Activated T-cell treated with anti-CD3 and anti-CD28 coated beads, Interleukin-2, amount 50 U/mL, for 72 hours (primary cell): Measurements from ENCODE around the gene AMZ1. TPM values are rescaled to one million over a fixed set of nuclear protein-coding genes. Genes with fewer than 3 reads are reported as not detected.

Source experiments
- ATAC-seq, 2 donors: fragments of 150-1000 bp; cut with Tn5 transposase; replicated peaks in 1 of 2; 2 replicates each; pipeline ENCODE4 v1.10.0; 2021; ENCODE audit warnings: moderate library complexity in 2 of 2, mild to moderate bottlenecking in 1 of 2
- DNase-seq, 2 donors: peaks; one replicate each; pipeline ENCODE4 v3.0.0; 2021 to 2022; ENCODE audit warnings: mixed read lengths in 1 of 2
- H3K27ac Mint-ChIP-seq: one replicate; pipeline ENCODE4 v1.8.0; 2022; ENCODE audit warnings: mild to moderate bottlenecking, moderate library complexity, mixed read lengths
- H3K27me3 Mint-ChIP-seq: one replicate; pipeline ENCODE4 v1.8.0; 2022; ENCODE audit warnings: low read depth, mixed read lengths
- H3K36me3 Mint-ChIP-seq, 2 donors: one replicate each; pipeline ENCODE4 v1.8.0; 2022; ENCODE audit warnings: mixed read lengths in 2 of 2, mild to moderate bottlenecking in 1 of 2; ENCODE audit not compliant: insufficient read depth in 2 of 2
- H3K4me1 Mint-ChIP-seq: one replicate; pipeline ENCODE4 v1.8.0; 2022; ENCODE audit warnings: low read depth, mixed read lengths
- H3K4me3 Mint-ChIP-seq, 2 donors: one replicate each; pipeline ENCODE4 v1.8.0; 2022; ENCODE audit warnings: mild to moderate bottlenecking in 2 of 2, mixed read lengths in 2 of 2, moderate library complexity in 2 of 2
- H3K9me3 Mint-ChIP-seq, 2 donors: one replicate each; pipeline ENCODE4 v1.8.0; 2022; ENCODE audit warnings: mixed read lengths in 2 of 2
- total RNA-seq, 2 donors: library from RNA; stranded (reverse); gene quantifications; one replicate each; pipeline ENCODE4 v1.2.3, GENCODE V29; 2022

Gene AMZ1
- total RNA-seq = 1 to 10 TPM in 1 of 2 donors, under 1 TPM in 1; 0.34 to 1.3 TPM

- no peak for DNase-seq
- Mint-ChIP-seq H3K4me3 (peak within 1 kb of the TSS; percentile 56 to 63), H3K27ac (no peak within 1 kb of the TSS), H3K36me3 (no peaks in the 10 kb centered on the region), H3K27me3 (peaks cover 43% of the 10 kb centered on the region), H3K4me1 (peaks cover 15% of the 10 kb centered on the region), H3K9me3 (no peaks in the 10 kb centered on the region)
- ATAC-seq = peak in 1 of 2 donors; percentile 41
Measured at GRCh38 chr7:2687881-2688318, at the start of gene AMZ1. Gene AMZ1 (plus strand): TSS chr7:2688202. CDS start chr7:2700452, 12,250 bp downstream.

DNA sequence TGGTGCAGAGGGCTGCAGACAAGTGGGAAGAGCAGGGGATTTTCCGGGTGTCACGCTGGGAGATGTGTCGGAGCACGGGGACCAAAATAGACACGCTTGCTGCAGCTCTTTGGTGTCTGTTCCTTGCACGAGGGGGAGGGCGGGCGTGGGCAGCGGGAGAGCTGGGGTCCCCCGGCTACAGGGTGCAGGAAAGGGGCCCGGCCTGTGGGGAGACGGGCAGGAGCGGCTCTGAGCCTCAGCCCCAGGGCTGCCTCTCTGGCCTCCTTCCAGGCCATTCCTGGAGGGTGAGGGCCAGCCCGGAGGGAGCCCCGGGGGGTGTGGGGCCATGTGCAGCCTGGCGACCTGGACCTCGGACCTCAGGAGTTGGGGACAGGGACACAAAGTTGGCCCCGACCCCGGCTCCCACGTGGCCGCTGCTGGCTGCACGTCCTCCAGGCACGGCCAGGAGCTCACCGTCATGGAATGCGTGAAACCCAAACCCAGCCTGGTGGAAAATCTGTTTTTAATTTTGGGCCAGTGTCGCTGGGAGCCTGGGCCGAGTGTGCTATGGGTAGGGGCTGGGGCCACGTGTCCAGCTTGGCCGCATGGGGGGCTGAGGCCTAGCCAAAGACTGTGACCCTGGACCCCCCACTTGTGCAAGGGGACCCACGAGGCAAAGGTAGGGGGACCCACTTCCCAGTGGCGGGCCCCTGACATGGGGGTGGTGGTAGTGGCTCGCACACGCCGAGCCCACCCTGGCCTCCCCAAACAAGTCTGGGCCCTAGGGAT lies 49.6 kb upstream of the AMZ1 start:
- H3K27ac Mint-ChIP-seq = no peak overlapping the region
- no peak for DNase-seq
- no peaks in the 10 kb centered on the region for H3K9me3 Mint-ChIP-seq
- ATAC-seq = no peak
- no peak overlapping the region for H3K4me3 Mint-ChIP-seq
- no peaks in the 10 kb centered on the region for H3K36me3 Mint-ChIP-seq
- peaks cover 13% of the 10 kb centered on the region for H3K4me1 Mint-ChIP-seq
- no peaks in the 10 kb centered on the region for H3K27me3 Mint-ChIP-seq

- no peaks in the 10 kb centered on the region for H3K9me3 Mint-ChIP-seq
- H3K4me1 Mint-ChIP-seq = peaks cover 7% of the 10 kb centered on the region
- H3K27ac Mint-ChIP-seq = no peak overlapping the region
- ATAC-seq (no peak), DNase-seq (no peak)
- no peaks in the 10 kb centered on the region for H3K36me3 Mint-ChIP-seq
- no peaks in the 10 kb centered on the region for H3K27me3 Mint-ChIP-seq
- H3K4me3 Mint-ChIP-seq = no peak overlapping the region
Measured at GRCh38 chr7:2639181-2639681, 48.8 kb upstream of the AMZ1 start.

DNA sequence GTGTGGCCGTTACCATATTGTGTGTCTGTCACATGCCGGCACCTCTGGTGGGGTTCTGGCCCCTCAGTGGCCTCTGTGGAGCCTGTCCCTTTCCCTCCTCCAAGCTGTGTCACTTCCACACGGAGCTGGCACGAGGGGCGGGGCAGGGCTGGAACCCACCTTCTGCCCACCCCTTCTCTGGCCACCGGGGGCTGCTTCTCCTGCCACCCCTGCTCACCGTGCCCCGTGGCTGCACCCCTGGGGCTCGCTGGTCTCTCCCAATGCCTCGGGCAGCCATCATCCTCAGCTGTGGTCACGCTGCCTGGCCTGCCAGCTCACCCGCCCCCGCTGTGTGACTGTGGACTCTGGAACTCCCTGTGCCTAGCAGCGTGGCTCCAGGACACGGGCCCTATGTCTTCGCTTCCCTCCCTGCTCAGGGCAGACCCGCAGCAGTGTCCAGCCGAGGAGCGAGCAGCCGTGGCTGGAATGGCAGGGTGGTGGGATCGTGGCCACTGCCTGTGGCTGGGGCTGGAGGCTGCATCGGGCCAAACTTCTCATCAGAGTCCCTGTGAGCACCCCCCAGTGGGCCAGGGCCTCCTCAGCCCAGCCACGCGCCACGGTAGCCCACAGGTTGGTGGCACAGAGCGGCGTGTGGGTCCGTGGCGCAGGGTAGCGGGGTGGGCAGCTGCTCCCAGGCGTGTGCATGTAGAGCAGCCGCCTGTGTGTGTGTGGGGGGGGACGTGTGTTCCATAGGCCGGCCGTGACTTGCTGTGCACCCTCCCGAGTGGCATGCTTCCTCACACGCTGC lies 48.1 kb upstream of the AMZ1 start:
- no peaks in the 10 kb centered on the region for H3K9me3 Mint-ChIP-seq
- H3K4me1 Mint-ChIP-seq = peaks cover 13% of the 10 kb centered on the region
- ATAC-seq = no peak
- no peaks in the 10 kb centered on the region for H3K36me3 Mint-ChIP-seq
- H3K27me3 Mint-ChIP-seq = no peaks in the 10 kb centered on the region
- no peak overlapping the region for H3K4me3 Mint-ChIP-seq
- DNase-seq = no peak
- no peak overlapping the region for H3K27ac Mint-ChIP-seq

DNA sequence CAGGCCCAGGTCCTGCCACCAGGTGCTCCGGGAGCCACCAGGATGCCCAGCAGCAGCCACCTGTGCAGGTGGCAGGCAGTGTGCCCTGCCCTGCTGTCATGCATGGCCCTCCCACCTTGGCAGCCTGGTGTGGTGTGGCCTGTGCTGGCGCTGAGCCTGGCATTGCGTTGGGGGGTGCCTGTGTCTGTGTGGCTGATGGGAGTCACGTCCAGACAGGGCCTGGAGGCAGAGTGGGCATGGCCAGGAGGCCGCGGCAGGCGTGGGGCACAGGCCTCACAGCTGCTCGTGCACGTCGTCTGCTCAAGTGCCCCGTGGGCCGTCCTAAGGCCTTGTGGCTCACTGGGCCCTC lies 47.5 kb upstream of the AMZ1 start:
- Mint-ChIP-seq H3K36me3 (no peaks in the 10 kb centered on the region), H3K4me1 (peaks cover 13% of the 10 kb centered on the region), H3K27me3 (no peaks in the 10 kb centered on the region), H3K27ac (no peak overlapping the region), H3K9me3 (no peaks in the 10 kb centered on the region), H3K4me3 (no peak overlapping the region)
- DNase-seq (no peak), ATAC-seq (no peak)

DNA sequence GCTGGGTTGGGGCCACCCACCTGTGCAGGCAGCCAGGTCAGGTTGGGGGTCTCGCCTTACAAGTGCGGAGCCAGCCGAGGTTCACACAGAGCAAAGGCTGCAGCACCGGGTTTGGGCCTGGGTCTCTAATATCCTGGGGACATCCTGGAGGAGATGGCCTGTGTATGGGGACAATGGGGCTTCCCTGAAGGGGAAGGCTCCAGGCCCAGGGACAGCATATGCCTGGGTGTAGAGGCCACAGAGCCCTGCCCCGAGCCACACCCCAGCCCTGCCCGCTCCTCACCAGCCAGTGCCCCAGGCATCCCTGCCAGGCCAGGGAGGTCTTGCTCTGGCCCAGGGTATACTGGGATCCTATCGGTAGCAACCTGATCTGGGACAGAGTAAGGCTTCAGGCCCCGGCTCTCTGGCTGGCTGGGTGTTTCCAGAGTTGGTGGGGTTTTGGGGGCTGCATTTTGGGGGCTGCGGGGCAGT lies 47.1 kb upstream of the AMZ1 start:
- Mint-ChIP-seq H3K27me3 (no peaks in the 10 kb centered on the region), H3K9me3 (no peaks in the 10 kb centered on the region)
- no peak for ATAC-seq

DNA sequence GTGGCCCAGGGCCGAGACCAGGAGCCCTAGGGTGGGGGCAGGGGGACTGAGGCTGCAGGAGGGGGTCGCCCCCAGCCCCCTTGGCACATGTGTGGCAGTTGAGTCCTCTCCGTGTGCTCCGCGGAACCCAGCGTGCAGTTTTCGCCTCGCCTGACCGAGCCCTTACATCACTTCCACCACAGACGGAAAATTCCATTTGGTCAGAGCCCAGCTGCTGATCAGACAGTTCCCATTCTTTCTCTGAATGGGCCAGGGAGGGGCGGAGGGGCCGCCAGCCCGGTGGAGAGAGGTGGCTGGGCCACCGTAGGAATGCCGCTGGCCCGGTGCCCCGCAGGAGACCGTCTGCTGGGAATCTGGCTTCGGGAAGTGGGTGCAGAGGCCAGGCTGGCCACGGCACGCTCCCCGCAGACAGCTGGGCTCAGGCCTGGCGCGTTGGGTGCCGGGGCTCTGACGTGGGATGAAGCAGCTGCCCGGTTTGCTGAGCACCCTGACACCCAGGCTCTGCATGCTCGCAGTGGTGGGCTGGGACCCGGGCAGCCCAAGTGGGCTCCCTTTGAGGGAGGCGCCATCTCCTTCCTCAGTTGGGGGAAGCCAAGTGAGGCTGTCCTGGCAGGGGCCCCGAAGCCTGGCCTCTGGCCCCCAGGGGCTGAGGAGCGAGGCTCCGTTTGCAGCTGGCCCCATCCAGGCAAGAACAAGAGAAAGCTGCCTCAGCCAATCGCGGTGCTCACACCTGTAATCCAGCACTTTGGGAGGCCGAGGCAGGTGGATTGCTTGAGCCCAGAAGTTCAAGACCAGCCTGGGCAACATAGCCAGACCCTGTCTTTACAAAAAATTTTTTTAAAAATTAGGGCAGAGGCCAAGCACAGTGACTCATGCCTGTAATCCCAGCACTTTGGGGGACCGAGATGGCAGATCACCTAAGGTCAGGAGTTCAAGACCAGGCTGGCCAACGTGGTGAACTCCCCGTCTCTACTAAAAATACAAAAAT lies 46.3 kb upstream of the AMZ1 start:
- no peak for ATAC-seq
- H3K4me1 Mint-ChIP-seq = peaks cover 17% of the 10 kb centered on the region
- no peaks in the 10 kb centered on the region for H3K9me3 Mint-ChIP-seq
- H3K27me3 Mint-ChIP-seq = no peaks in the 10 kb centered on the region
- H3K36me3 Mint-ChIP-seq = no peaks in the 10 kb centered on the region
- no peak overlapping the region for H3K27ac Mint-ChIP-seq
- H3K4me3 Mint-ChIP-seq = no peak overlapping the region
- DNase-seq = no peak

More for the DNA sequence above, 47.1 kb upstream of the AMZ1 start:
- H3K36me3 Mint-ChIP-seq = no peaks in the 10 kb centered on the region
- DNase-seq = no peak
- peaks cover 17% of the 10 kb centered on the region for H3K4me1 Mint-ChIP-seq
- H3K27ac Mint-ChIP-seq = no peak overlapping the region
- H3K4me3 Mint-ChIP-seq = no peak overlapping the region

DNA sequence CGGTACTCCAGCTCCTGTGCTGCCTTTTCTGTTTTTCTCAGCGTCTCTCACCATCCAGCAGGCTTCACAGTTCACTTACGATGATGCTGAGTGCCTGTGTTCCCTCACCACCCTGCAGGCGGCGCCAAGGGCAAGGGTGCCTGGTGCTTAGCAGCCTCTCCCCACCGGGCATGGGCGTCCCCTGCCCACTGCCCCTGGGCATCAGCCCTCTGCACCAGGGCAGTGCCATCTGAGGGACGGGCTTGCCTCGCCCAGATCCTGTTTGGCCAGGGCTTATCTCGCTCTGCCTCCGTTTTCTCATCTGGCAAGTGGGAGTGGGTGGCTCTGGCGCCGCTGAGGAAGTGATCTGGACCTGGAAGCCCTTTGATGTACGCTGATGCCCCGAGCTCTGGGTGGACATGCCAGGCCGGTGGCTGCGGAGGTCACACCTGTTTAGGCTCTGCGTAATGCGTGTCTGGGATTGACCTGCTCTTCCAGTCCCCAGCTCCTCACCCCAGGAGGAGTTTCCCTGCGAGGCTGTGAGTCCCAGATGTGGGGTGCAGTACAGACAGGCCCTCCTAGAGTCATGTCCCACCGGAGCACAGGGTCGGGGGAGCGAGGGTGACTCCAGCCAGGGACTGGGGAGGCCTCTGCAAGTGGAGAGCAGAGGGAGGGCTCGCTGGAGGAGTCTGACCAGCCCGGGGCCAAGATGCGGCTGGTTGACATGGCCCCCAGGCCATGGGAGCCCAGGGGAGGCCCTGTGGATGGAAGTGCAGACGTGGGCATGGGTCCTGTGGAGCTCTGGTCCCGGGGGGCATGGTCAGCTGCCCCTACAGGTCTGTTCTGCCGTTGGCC lies 44.4 kb upstream of the AMZ1 start:
- peaks cover 17% of the 10 kb centered on the region for H3K4me1 Mint-ChIP-seq
- no peak for ATAC-seq
- no peaks in the 10 kb centered on the region for H3K27me3 Mint-ChIP-seq
- H3K4me3 Mint-ChIP-seq = no peak overlapping the region
- H3K27ac Mint-ChIP-seq = no peak overlapping the region
- no peaks in the 10 kb centered on the region for H3K36me3 Mint-ChIP-seq
- no peak for DNase-seq
- no peaks in the 10 kb centered on the region for H3K9me3 Mint-ChIP-seq

GRCh38 chr7:2644220-2644561 lies 43.8 kb upstream of the AMZ1 start:
- Mint-ChIP-seq H3K36me3 (no peaks in the 10 kb centered on the region), H3K27ac (no peak overlapping the region), H3K27me3 (no peaks in the 10 kb centered on the region), H3K4me3 (peak overlapping the region; percentile 22 to 39), H3K4me1 (peaks cover 17% of the 10 kb centered on the region), H3K9me3 (no peaks in the 10 kb centered on the region)
- DNase-seq (no peak), ATAC-seq (no peak)

GRCh38 chr7:2644562-2645273 lies 43.3 kb upstream of the AMZ1 start:
- DNase-seq (peak in 1 of 2 donors; percentile 17), ATAC-seq (peak; percentile 56 to 68)
- no peaks in the 10 kb centered on the region for H3K27me3 Mint-ChIP-seq
- H3K36me3 Mint-ChIP-seq = no peaks in the 10 kb centered on the region
- H3K4me1 Mint-ChIP-seq = peaks cover 17% of the 10 kb centered on the region
- peak overlapping the region; percentile 77 to 80 for H3K4me3 Mint-ChIP-seq
- no peaks in the 10 kb centered on the region for H3K9me3 Mint-ChIP-seq
- peak overlapping the region; percentile 83 for H3K27ac Mint-ChIP-seq

DNA sequence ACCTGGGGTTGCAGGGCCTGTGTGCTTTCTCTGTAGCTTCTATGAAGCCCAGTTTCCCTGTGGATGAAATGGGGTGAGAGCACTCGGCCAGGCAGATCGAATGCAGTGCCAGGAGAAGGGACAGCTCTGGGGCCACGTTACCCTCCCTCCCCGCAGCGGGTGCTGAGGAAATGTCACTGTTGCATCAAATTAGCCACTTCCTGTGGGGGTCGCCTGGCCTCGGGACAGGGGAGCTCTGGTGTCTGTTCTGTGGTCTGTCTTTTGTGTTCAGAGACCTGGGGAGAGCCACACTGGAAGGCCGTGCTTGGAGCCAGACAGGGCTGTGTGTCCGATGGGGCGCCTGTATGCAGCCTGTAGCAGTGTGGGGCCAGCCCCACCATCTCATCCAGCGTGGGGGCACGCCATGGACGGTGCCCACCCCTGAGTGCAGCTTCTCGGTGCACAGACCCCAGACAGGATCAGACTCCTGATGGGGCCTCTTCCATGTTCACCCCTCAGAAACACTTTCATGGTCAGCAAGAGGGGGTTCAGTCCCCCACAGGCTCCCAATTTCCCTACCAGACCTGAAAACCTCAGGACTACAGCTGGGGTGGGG lies 42.6 kb upstream of the AMZ1 start:
- no peaks in the 10 kb centered on the region for H3K36me3 Mint-ChIP-seq
- peak; percentile 68 to 71 for ATAC-seq
- H3K9me3 Mint-ChIP-seq = no peaks in the 10 kb centered on the region
- H3K27me3 Mint-ChIP-seq = no peaks in the 10 kb centered on the region
- H3K4me1 Mint-ChIP-seq = peaks cover 17% of the 10 kb centered on the region
- peak; percentile 48 to 51 for DNase-seq
- peak overlapping the region; percentile 77 to 80 for H3K4me3 Mint-ChIP-seq
- H3K27ac Mint-ChIP-seq = no peak overlapping the region
